Endothelial cell of umbilical vein (primary cell): ENCODE data around the gene NFKB1. TPM values are rescaled to one million over a fixed set of nuclear protein-coding genes. Genes with fewer than 3 reads are reported as not detected.

Experiments used
- BruUV-seq: library from RNA; stranded (reverse); fragments of 400-500 nt; replicated peaks from 2 replicates; lab custom pipeline; 2021; lab: Mats Ljungman, UMichigan
- CTCF ChIA-PET: fragments of 300-600, 350-600 bp; sonication (Branson Sonifier 250); formaldehyde crosslinking; loops from one replicate; lab custom pipeline; 2021; ENCODE audit warnings: antibody characterized with exemption, inconsistent platforms; lab: Charles Lee
- POLR2A ChIA-PET: fragments of 300-600, 350-600 bp; sonication (Branson Sonifier 250); formaldehyde crosslinking; loops from one replicate; lab custom pipeline; 2021; ENCODE audit warnings: antibody characterized with exemption, inconsistent platforms; lab: Charles Lee
- DNase-seq: peaks from one replicate; pipeline ENCODE4 v3.0.0-alpha.2; 2011; ENCODE audit warnings: low read depth, low spot score
- FAIRE-seq: peaks from 2 replicates; lab custom pipeline; 2011; peaks lifted over from hg19 to GRCh38; lab: Jason Lieb, UNC
- H2AFZ ChIP-seq: 2 replicates; pipeline ENCODE4 v1.6.0; 2012; ENCODE audit warnings: low read depth, low read length, control low read depth, inconsistent platforms
- H3K27ac ChIP-seq: 2 replicates; pipeline ENCODE4 v1.5.1; 2011; ENCODE audit warnings: low read depth, mild to moderate bottlenecking, control low read depth, low read length, moderate library complexity; ENCODE audit not compliant: insufficient read depth
- H3K27me3 ChIP-seq, 2 experiments: 2 replicates each; pipeline versions ENCODE4 v1.6.0 to v1.6.1; 2011; ENCODE audit warnings: low read length in 2 of 2, mixed read lengths in 1 of 2; ENCODE audit not compliant: control insufficient read depth in 2 of 2, insufficient read depth in 2 of 2
- H3K36me3 ChIP-seq, 2 experiments: 2 replicates in 1 of 2; 3 replicates in 1 of 2; pipeline ENCODE4 v1.5.1; 2011; ENCODE audit warnings: low read length in 2 of 2, mild to moderate bottlenecking in 1 of 2, moderate library complexity in 1 of 2; ENCODE audit not compliant: control insufficient read depth in 2 of 2, insufficient read depth in 2 of 2; ENCODE audit errors: extremely low read depth in 1 of 2
- H3K4me1 ChIP-seq: 3 replicates; pipeline ENCODE4 v1.5.1; 2011; ENCODE audit warnings: mild to moderate bottlenecking, low read length; ENCODE audit not compliant: control insufficient read depth, insufficient read depth; ENCODE audit errors: extremely low read depth
- H3K4me2 ChIP-seq: 2 replicates; pipeline ENCODE4 v1.6.1; 2011; ENCODE audit warnings: low read length, control low read depth, mixed read lengths; ENCODE audit not compliant: insufficient read depth
- H3K4me3 ChIP-seq, 3 experiments: fragments of 200-600 bp in 1 of 3; sonication (generic), shearing (Covaris generic) in 1 of 3; replicated peaks in 1 of 3; 2 replicates each; pipeline ENCODE4 v1.5.1; 2011 to 2016; ENCODE audit warnings: control low read depth in 3 of 3, low read length in 3 of 3, mild to moderate bottlenecking in 2 of 3, inconsistent platforms in 1 of 3, low read depth in 1 of 3, moderate library complexity in 1 of 3; ENCODE audit not compliant: insufficient read depth in 1 of 3
- H3K79me2 ChIP-seq: 2 replicates; pipeline ENCODE4 v1.6.0; 2012; ENCODE audit warnings: low read length, inconsistent platforms; ENCODE audit not compliant: control insufficient read depth, insufficient read depth
- H3K9ac ChIP-seq: replicated peaks from 2 replicates; pipeline ENCODE3; 2011; ENCODE audit warnings: low read length, control low read depth; ENCODE audit not compliant: insufficient read depth; ENCODE audit errors: extremely low read depth
- H3K9me1 ChIP-seq: replicated peaks from 3 replicates; pipeline ENCODE4 v1.6.0; 2011; ENCODE audit warnings: mild to moderate bottlenecking, low read length; ENCODE audit not compliant: control insufficient read depth, insufficient read depth; ENCODE audit errors: extremely low read depth
- H3K9me3 ChIP-seq: replicated peaks from 2 replicates; pipeline ENCODE4 v1.5.1; 2012; ENCODE audit warnings: low read length, inconsistent platforms; ENCODE audit not compliant: control insufficient read depth, insufficient read depth
- H4K20me1 ChIP-seq: replicated peaks from 2 replicates; pipeline ENCODE3; 2011; ENCODE audit warnings: mild to moderate bottlenecking, low read length; ENCODE audit not compliant: control insufficient read depth, insufficient read depth; ENCODE audit errors: extremely low read depth
- EZH2 ChIP-seq: IDR thresholded peaks from 2 replicates; pipeline ENCODE4 v1.6.1; 2012; ENCODE audit warnings: borderline replicate concordance, low read depth, mild to moderate bottlenecking, moderate library complexity, low read length, inconsistent platforms; ENCODE audit not compliant: severe bottlenecking
- FOS ChIP-seq: IDR thresholded peaks from 2 replicates; pipeline ENCODE4 v1.6.1; 2011; ENCODE audit warnings: mild to moderate bottlenecking, low read length, moderate library complexity, borderline replicate concordance; ENCODE audit not compliant: insufficient read depth
- GATA2 ChIP-seq: IDR thresholded peaks from 2 replicates; pipeline ENCODE4 v1.7.0; 2011; ENCODE audit warnings: low read depth, mild to moderate bottlenecking, moderate library complexity, mixed read lengths, low read length; ENCODE audit not compliant: insufficient read length, insufficient read depth
- JUN ChIP-seq: IDR thresholded peaks from 2 replicates; pipeline ENCODE4 v1.6.1; 2011; ENCODE audit warnings: borderline replicate concordance, low read depth; ENCODE audit not compliant: insufficient read length, insufficient read depth
- MAX ChIP-seq: IDR thresholded peaks from 2 replicates; pipeline ENCODE4 v1.6.1; 2011; ENCODE audit not compliant: insufficient read depth, insufficient read length
- MYC ChIP-seq: IDR thresholded peaks from one replicate; pipeline ENCODE4 v1.6.1; 2011; ENCODE audit warnings: mild to moderate bottlenecking, low read depth, low read length
- POLR2A ChIP-seq: IDR thresholded peaks from 2 replicates; pipeline ENCODE4 v1.6.1; 2012; ENCODE audit warnings: low read depth, mild to moderate bottlenecking, control low read depth, low read length
- POLR2AphosphoS5 ChIP-seq: IDR thresholded peaks from 2 replicates; pipeline ENCODE4 v1.6.1; 2012; ENCODE audit warnings: low read depth, mild to moderate bottlenecking, control low read depth, low read length, moderate library complexity; ENCODE audit not compliant: insufficient read depth
- dilution Hi-C: fragments of 300-500 bp; cut with MboI; formaldehyde crosslinking; loops from one replicate; pipeline ENCODE4 v1.15.0; 2019; ENCODE audit warnings: low sequenced_read_pairs; ENCODE audit not compliant: extremely low pct_ligation_motif_present
- intact Hi-C: fragments of 100-400 bp; cut with micrococcal nuclease; formaldehyde crosslinking; loops from one replicate; pipeline ENCODE4 v1.10.0; 2022
- polyA plus RNA-seq, 4 experiments: library from polyadenylated mRNA; depleted of rRNA in 3 of 4; stranded (reverse) in 3 of 4; unstranded in 1 of 4; fragments of >200 nt; gene quantifications; 2 replicates each; pipeline versions ENCODE4 v1.2.1 to v1.2.3, GENCODE V29; 2011 to 2012; ENCODE audit warnings: missing spikeins in 1 of 4
- total RNA-seq: library from RNA; stranded (reverse); gene quantifications from 2 replicates; pipeline ENCODE4 v1.2.3, GENCODE V29; 2021
- TF ChIP-seq, protein P1 (sequence below), 2 donors: IDR thresholded peaks; 1 replicate in 1 of 2; 2 replicates in 1 of 2; pipeline ENCODE4 v1.5.1; 2011; ENCODE audit warnings: low read length in 2 of 2, mild to moderate bottlenecking in 2 of 2, moderate library complexity in 2 of 2, control low read depth in 1 of 2, inconsistent platforms in 1 of 2, low read depth in 1 of 2; ENCODE audit not compliant: insufficient read depth in 1 of 2; ENCODE audit errors: extremely low read depth in 1 of 2

NFKB1 gene
- total and polyA plus RNA-seq, 2 donors (not counting 3 experiments of a cell fraction or from before 2014, with no cell fraction given), result 21.3 to 41.4 TPM

DNA sequence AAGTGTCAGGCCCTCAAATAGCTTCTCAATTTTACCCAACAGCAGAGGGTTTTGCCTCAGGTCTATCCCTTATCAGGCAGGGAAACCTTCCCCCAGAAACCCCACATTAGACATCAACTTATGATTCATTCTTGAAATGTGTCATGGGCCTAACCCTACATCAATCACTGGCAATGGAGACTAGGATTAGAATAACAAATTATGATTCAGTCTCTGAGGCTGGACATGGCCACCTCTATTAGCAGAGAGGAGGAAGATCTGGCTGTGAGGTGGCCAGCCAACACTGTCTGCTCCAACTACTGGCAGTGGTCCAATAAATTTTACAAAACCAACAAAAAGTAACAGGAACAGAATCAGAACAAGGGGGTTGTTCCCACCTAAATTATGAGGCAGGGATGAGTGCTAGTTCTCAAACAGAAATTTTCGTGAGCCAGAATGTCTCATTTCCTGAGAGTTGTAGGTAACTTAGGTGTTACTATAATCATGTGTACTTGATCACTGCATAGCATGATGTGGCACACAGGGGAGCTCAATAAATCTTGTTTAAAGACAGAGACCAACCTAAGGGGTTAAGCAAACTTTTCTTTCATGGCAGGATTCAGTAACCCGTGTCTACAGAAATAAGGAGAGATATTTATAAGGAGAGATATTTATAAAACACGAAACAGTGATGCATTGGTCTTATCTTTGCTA lies 126.8 kb downstream of the NFKB1 start:
- dilution Hi-C loops (no loop called here), intact Hi-C loops (loop anchor here (5.0 to 10.0 kb wide), 2 partner anchors 126 to 283 kb away; partner anchors contain the start of genes NFKB1 and SLC39A8)
- peak; percentile 68 for DNase-seq
- Histone ChIP-seq H4K20me1 (no peaks in the 10 kb centered on the region), H2AFZ (no peak overlapping the region), H3K9me3 (no peaks in the 10 kb centered on the region), H3K9me1 (no peaks in the 10 kb centered on the region), H3K9ac (no peak overlapping the region), H3K36me3 (no peaks in the 10 kb centered on the region), H3K4me1 (peaks cover 32% of the 10 kb centered on the region), H3K27ac (no peak overlapping the region), H3K79me2 (no peaks in the 10 kb centered on the region), H3K4me3 (no peak overlapping the region), H3K27me3 (no peaks in the 10 kb centered on the region), H3K4me2 (peak overlapping the region; percentile 20)
- peak; percentile 96 for TF ChIP-seq FOS
- TF ChIP-seq GATA2, result peak; percentile 74
- no peak for TF ChIP-seq EZH2
- peak; percentile 66 for FAIRE-seq
- no TSS peak for BruUV-seq
- ChIA-PET CTCF (interaction anchor here (0.7 to 1.6 kb wide), 3 partner anchors 12 to 472 kb away, joined by 3 to 5 read pairs (median 3); partner anchors contain the start of gene BDH2), POLR2A (no interaction called here)

GRCh38 chr4:102629673-102630072 lies 128.5 kb downstream of the NFKB1 start:
- peaks cover 32% of the 10 kb centered on the region for H3K4me1 ChIP-seq
- DNase-seq (no peak), FAIRE-seq (no peak)
- H3K27me3 ChIP-seq, result no peaks in the 10 kb centered on the region
- no peaks in the 10 kb centered on the region for H3K36me3 ChIP-seq
- H3K4me3 ChIP-seq, result no peak overlapping the region
- H4K20me1 ChIP-seq, result no peaks in the 10 kb centered on the region
- BruUV-seq, result no TSS peak
- H2AFZ ChIP-seq, result no peak overlapping the region
- TF ChIP-seq POLR2AphosphoS5 (no peak), EZH2 (no peak), FOS (no peak), JUN (no peak), GATA2 (no peak), MAX (no peak), MYC (no peak), POLR2A (no peak)
- TF ChIP-seq, protein P1, sequence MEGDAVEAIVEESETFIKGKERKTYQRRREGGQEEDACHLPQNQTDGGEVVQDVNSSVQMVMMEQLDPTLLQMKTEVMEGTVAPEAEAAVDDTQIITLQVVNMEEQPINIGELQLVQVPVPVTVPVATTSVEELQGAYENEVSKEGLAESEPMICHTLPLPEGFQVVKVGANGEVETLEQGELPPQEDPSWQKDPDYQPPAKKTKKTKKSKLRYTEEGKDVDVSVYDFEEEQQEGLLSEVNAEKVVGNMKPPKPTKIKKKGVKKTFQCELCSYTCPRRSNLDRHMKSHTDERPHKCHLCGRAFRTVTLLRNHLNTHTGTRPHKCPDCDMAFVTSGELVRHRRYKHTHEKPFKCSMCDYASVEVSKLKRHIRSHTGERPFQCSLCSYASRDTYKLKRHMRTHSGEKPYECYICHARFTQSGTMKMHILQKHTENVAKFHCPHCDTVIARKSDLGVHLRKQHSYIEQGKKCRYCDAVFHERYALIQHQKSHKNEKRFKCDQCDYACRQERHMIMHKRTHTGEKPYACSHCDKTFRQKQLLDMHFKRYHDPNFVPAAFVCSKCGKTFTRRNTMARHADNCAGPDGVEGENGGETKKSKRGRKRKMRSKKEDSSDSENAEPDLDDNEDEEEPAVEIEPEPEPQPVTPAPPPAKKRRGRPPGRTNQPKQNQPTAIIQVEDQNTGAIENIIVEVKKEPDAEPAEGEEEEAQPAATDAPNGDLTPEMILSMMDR (IDR thresholded peaks at IDR 0.05; ENCODE audit: extremely low read depth in 1 of 2, insufficient read depth in 1 of 2, low read depth in 1 of 2, low read length in 2 of 2), result no peak
- H3K9me1 ChIP-seq, result no peaks in the 10 kb centered on the region
- ChIA-PET POLR2A (no interaction called here), CTCF (no interaction called here)
- H3K9me3 ChIP-seq, result no peaks in the 10 kb centered on the region
- dilution Hi-C loops (no loop called here), intact Hi-C loops (loop anchor here (5.0 to 10.0 kb wide), 2 partner anchors 127 to 285 kb away; partner anchors contain the start of genes NFKB1 and SLC39A8)
- H3K4me2 ChIP-seq, result no peak overlapping the region
- no peaks in the 10 kb centered on the region for H3K79me2 ChIP-seq
- H3K27ac ChIP-seq, result no peak overlapping the region
- H3K9ac ChIP-seq, result no peak overlapping the region
